OCI-LY3 (cell line): ENCODE results near the gene FAM83B.

Experiments
- EZH2phosphoT487 ChIP-seq: fragments of 200-600 bp; shearing (Covaris generic); IDR thresholded peaks from 2 replicates; pipeline ENCODE4 v1.6.1; 2018; ENCODE audit warnings: antibody characterized with exemption, mixed run types, low read depth
- TF ChIP-seq, protein P1 (sequence below): fragments of 200-600, 300-600 bp; sonication (generic); IDR thresholded peaks from 2 replicates; pipeline ENCODE4 v1.5.1; 2014; ENCODE audit warnings: antibody characterized with exemption, low read length, low read depth

DNA sequence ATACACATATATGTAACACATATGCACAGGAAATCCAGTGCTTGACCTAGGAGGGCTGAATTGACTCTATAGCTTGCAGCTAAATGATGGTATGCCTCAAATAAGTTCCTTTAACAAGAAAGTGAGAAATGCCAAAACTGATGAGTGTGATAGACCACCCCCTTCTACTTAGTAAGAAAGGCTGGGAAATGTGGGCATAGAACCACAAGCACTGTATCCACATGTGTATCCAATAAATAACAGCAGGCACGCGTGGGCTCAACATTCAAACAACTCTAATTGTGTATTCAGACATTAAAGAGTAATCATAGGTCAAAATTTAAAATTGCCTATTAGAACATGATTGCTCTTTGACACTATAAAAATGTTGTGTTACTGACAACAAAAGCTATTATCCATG lies 54.1 kb downstream of the FAM83B start:
- TF ChIP-seq, protein P1, sequence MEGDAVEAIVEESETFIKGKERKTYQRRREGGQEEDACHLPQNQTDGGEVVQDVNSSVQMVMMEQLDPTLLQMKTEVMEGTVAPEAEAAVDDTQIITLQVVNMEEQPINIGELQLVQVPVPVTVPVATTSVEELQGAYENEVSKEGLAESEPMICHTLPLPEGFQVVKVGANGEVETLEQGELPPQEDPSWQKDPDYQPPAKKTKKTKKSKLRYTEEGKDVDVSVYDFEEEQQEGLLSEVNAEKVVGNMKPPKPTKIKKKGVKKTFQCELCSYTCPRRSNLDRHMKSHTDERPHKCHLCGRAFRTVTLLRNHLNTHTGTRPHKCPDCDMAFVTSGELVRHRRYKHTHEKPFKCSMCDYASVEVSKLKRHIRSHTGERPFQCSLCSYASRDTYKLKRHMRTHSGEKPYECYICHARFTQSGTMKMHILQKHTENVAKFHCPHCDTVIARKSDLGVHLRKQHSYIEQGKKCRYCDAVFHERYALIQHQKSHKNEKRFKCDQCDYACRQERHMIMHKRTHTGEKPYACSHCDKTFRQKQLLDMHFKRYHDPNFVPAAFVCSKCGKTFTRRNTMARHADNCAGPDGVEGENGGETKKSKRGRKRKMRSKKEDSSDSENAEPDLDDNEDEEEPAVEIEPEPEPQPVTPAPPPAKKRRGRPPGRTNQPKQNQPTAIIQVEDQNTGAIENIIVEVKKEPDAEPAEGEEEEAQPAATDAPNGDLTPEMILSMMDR, result no peak
- no peak for TF ChIP-seq EZH2phosphoT487
